Measurements from ENCODE around the gene TCERG1L.

TCERG1L gene

GRCh38 chr10:131219584-131219886 is 92.0 kb downstream of the TCERG1L start:
- Histone ChIP-seq H3K4me3 (replicated peaks; ENCODE audit: insufficient read depth, low read length) (no peak overlapping the region), H3K27ac (replicated peaks) (no peak overlapping the region), H3K27me3 (ENCODE audit: insufficient read depth, poor library complexity, severe bottlenecking) (no peaks in the 10 kb centered on the region)
- TF ChIP-seq CTCF (IDR thresholded peaks at IDR 0.05; ENCODE audit: insufficient read depth, low read length) (no peak), REST (IDR thresholded peaks at IDR 0.05; ENCODE audit: insufficient replicate concordance, low read depth) (no peak), SPI1 (IDR thresholded peaks at IDR 0.05; ENCODE audit: borderline replicate concordance, low read depth) (no peak), POLR2AphosphoS5 (IDR thresholded peaks at IDR 0.05; ENCODE audit: low read depth) (no peak), GABPA (IDR thresholded peaks at IDR 0.05; ENCODE audit: low read depth) (no peak)
- no peak for DNase-seq (ENCODE audit: low read depth in 1 of 2, low spot score in 1 of 2)

GRCh38 chr10:131218811-131219583 is 92.5 kb downstream of the TCERG1L start:
- Histone ChIP-seq H3K27me3 (ENCODE audit: insufficient read depth, poor library complexity, severe bottlenecking) (no peaks in the 10 kb centered on the region), H3K4me3 (replicated peaks; ENCODE audit: insufficient read depth, low read length) (no peak overlapping the region), H3K27ac (replicated peaks) (no peak overlapping the region)
- TF ChIP-seq SPI1 (IDR thresholded peaks at IDR 0.05; ENCODE audit: borderline replicate concordance, low read depth) (no peak), CTCF (IDR thresholded peaks at IDR 0.05; ENCODE audit: insufficient read depth, low read length) (no peak), POLR2AphosphoS5 (IDR thresholded peaks at IDR 0.05; ENCODE audit: low read depth) (no peak), GABPA (IDR thresholded peaks at IDR 0.05; ENCODE audit: low read depth) (no peak), REST (IDR thresholded peaks at IDR 0.05; ENCODE audit: insufficient replicate concordance, low read depth) (no peak)
- DNase-seq (ENCODE audit: low read depth in 1 of 2, low spot score in 1 of 2) = no peak

- no peak for DNase-seq (ENCODE audit: low read depth in 1 of 2, low spot score in 1 of 2)
- no peak for TF ChIP-seq SPI1 (IDR thresholded peaks at IDR 0.05; ENCODE audit: borderline replicate concordance, low read depth)
- TF ChIP-seq REST (IDR thresholded peaks at IDR 0.05; ENCODE audit: insufficient replicate concordance, low read depth) = no peak
- TF ChIP-seq GABPA (IDR thresholded peaks at IDR 0.05; ENCODE audit: low read depth) = no peak
- TF ChIP-seq CTCF (IDR thresholded peaks at IDR 0.05; ENCODE audit: insufficient read depth, low read length) = no peak
- no peak for TF ChIP-seq POLR2AphosphoS5 (IDR thresholded peaks at IDR 0.05; ENCODE audit: low read depth)
- Histone ChIP-seq H3K4me3 (replicated peaks; ENCODE audit: insufficient read depth, low read length) (no peak overlapping the region), H3K27me3 (ENCODE audit: insufficient read depth, poor library complexity, severe bottlenecking) (no peaks in the 10 kb centered on the region), H3K27ac (replicated peaks) (no peak overlapping the region)
Observed at GRCh38 chr10:131216681-131217230, 94.8 kb downstream of the TCERG1L start.
